MM.1S (cell line): ENCODE results near the gene PJA1.

Experiments used
- CTCF ChIP-seq: fragments of 300-600 bp; sonication (generic); IDR thresholded peaks from 2 replicates; pipeline ENCODE4 v1.5.1; 2016; ENCODE audit warnings: antibody characterized with exemption, low read length, mixed read lengths
- EZH2phosphoT487 ChIP-seq: fragments of 300-600 bp; sonication (generic); IDR thresholded peaks from 2 replicates; pipeline ENCODE4 v1.6.1; 2018; ENCODE audit warnings: antibody characterized with exemption, low read length

GRCh38 chrX:69155786-69156520, 9.3 kb downstream of the PJA1 start:
- TF ChIP-seq CTCF (no peak), EZH2phosphoT487 (no peak)
